Parathyroid adenoma (tissue), 2 donors: ENCODE measurements around the gene DCHS1.
"Not testable (repeated sequence)": the region's sequence is repeated elsewhere in the genome, so short reads cannot be mapped to it uniquely, and the experiment has no call there.

ENCODE experiments used
- H2AFZ ChIP-seq: fragments of 300-600 bp; sonication (generic); one replicate; pipeline ENCODE4 v1.7.0; 2017; ENCODE audit warnings: antibody characterized with exemption, mild to moderate bottlenecking
- H3K27ac ChIP-seq: fragments of 300-600 bp; sonication (generic); one replicate; pipeline ENCODE4 v1.7.0; 2017
- H3K27me3 ChIP-seq: fragments of 300-600 bp; sonication (generic); one replicate; pipeline ENCODE4 v1.7.0; 2017; ENCODE audit warnings: low read length; ENCODE audit not compliant: control insufficient read depth, insufficient read depth
- H3K36me3 ChIP-seq: fragments of 300-600 bp; sonication (generic); one replicate; pipeline ENCODE4 v1.7.0; 2017; ENCODE audit warnings: low read length; ENCODE audit not compliant: control insufficient read depth, insufficient read depth
- H3K4me1 ChIP-seq: fragments of 300-600 bp; sonication (generic); one replicate; pipeline ENCODE4 v1.7.0; 2017; ENCODE audit warnings: control low read depth
- H3K4me2 ChIP-seq: fragments of 300-600 bp; sonication (generic); one replicate; pipeline ENCODE4 v1.7.0; 2017; ENCODE audit warnings: low read length
- H3K4me3 ChIP-seq: fragments of 300-600 bp; sonication (generic); one replicate; pipeline ENCODE4 v1.7.0; 2017; ENCODE audit warnings: low read depth, low read length
- H3K79me2 ChIP-seq: fragments of 300-600 bp; sonication (generic); one replicate; pipeline ENCODE4 v1.7.0; 2017; ENCODE audit warnings: control low read depth
- H3K9ac ChIP-seq: fragments of 300-600 bp; sonication (generic); one replicate; pipeline ENCODE4 v1.7.0; 2017; ENCODE audit warnings: mild to moderate bottlenecking
- H3K9me3 ChIP-seq: fragments of 300-600 bp; sonication (generic); one replicate; pipeline ENCODE4 v1.7.0; 2017; ENCODE audit warnings: low read length; ENCODE audit not compliant: control insufficient read depth
- CTCF ChIP-seq: fragments of 300-600 bp; sonication (generic); IDR thresholded peaks from one replicate; pipeline ENCODE4 v1.7.0; 2017; ENCODE audit warnings: antibody characterized with exemption, mild to moderate bottlenecking
- donor health status: primary hyperparathyroidism.

Gene DCHS1

GRCh38 chr11:6655790-6656583, at the start of gene DCHS1:
TSS of gene DCHS1 (minus strand) at chr11:6655809. CDS start at chr11:6641613, 14,196 bp downstream.
- Histone ChIP-seq H2AFZ (peak within 1 kb of the TSS; percentile 22), H3K4me3 (no peak within 1 kb of the TSS), H3K27ac (peak within 1 kb of the TSS; percentile 32), H3K4me1 (no peaks in the 10 kb centered on the region), H3K9me3 (no peaks in the 10 kb centered on the region), H3K9ac (no peak within 1 kb of the TSS), H3K4me2 (no peak within 1 kb of the TSS), H3K79me2 (no peaks in the 10 kb centered on the region), H3K27me3 (no peaks in the 10 kb centered on the region), H3K36me3 (no peaks in the 10 kb centered on the region)
- TF ChIP-seq CTCF, result no peak

- no peak overlapping the region for H3K4me3 ChIP-seq
- no peaks in the 10 kb centered on the region for H3K79me2 ChIP-seq
- H3K27me3 ChIP-seq, result no peaks in the 10 kb centered on the region
- no peaks in the 10 kb centered on the region for H3K36me3 ChIP-seq
- no peaks in the 10 kb centered on the region for H3K9me3 ChIP-seq
- H2AFZ ChIP-seq, result no peak overlapping the region
- H3K4me2 ChIP-seq, result no peak overlapping the region
- H3K27ac ChIP-seq, result no peak overlapping the region
- no peaks in the 10 kb centered on the region for H3K4me1 ChIP-seq
- H3K9ac ChIP-seq, result no peak overlapping the region
- peak; percentile 36 for TF ChIP-seq CTCF
Observed at GRCh38 chr11:6703247-6704063, 47.8 kb upstream of the DCHS1 start.

GRCh38 chr11:6701955-6702354, 46.3 kb upstream of the DCHS1 start:
- H3K27me3 ChIP-seq, H3K4me2 ChIP-seq, H3K4me3 ChIP-seq, H3K9me3 ChIP-seq, H3K27ac ChIP-seq, H3K36me3 ChIP-seq, H3K9ac ChIP-seq, H3K79me2 ChIP-seq, H3K4me1 ChIP-seq, H2AFZ ChIP-seq: not testable (repeated sequence)

- no peak overlapping the region for H3K27ac ChIP-seq
Observed at GRCh38 chr11:6695377-6695776, 39.8 kb upstream of the DCHS1 start.

More at GRCh38 chr11:6695377-6695776, 39.8 kb upstream of the DCHS1 start:
- no peaks in the 10 kb centered on the region for H3K27me3 ChIP-seq
- H3K4me2 ChIP-seq, result no peak overlapping the region
- no peak overlapping the region for H2AFZ ChIP-seq
- H3K9ac ChIP-seq, result no peak overlapping the region
- H3K9me3 ChIP-seq, result no peaks in the 10 kb centered on the region
- H3K79me2 ChIP-seq, result no peaks in the 10 kb centered on the region
- no peaks in the 10 kb centered on the region for H3K36me3 ChIP-seq
- H3K4me1 ChIP-seq, result no peaks in the 10 kb centered on the region
- no peak for TF ChIP-seq CTCF
- no peak overlapping the region for H3K4me3 ChIP-seq
